OCI-LY1 (cell line): ENCODE data around the gene MMP12.

Experiments used
- H2AFZ ChIP-seq: fragments of 200-600 bp; sonication (generic), shearing (Covaris generic); 2 replicates; pipeline ENCODE4 v1.6.0; 2014; ENCODE audit warnings: antibody characterized with exemption, mild to moderate bottlenecking, low read length
- H3F3A ChIP-seq: fragments of 200-600 bp; sonication (generic), shearing (Covaris generic); 2 replicates; pipeline ENCODE4 v1.6.0; 2014; ENCODE audit warnings: mild to moderate bottlenecking, antibody characterized with exemption, low read length, moderate library complexity; ENCODE audit not compliant: insufficient read depth
- H3K27ac ChIP-seq: fragments of 200-600 bp; sonication (generic); 2 replicates; pipeline ENCODE4 v1.5.1; 2014; ENCODE audit warnings: low read length, mixed run types, mild to moderate bottlenecking, low read depth; ENCODE audit not compliant: poor library complexity, severe bottlenecking
- H3K27me3 ChIP-seq: fragments of 200-600 bp; sonication (generic); 2 replicates; pipeline ENCODE4 v1.6.0; 2014; ENCODE audit warnings: antibody characterized with exemption, mild to moderate bottlenecking, low read length, moderate library complexity; ENCODE audit not compliant: insufficient read depth
- H3K36me3 ChIP-seq: fragments of 200-600 bp; sonication (generic); 2 replicates; pipeline ENCODE4 v1.6.1; 2014; ENCODE audit warnings: mild to moderate bottlenecking, antibody characterized with exemption, low read length, moderate library complexity, mixed read lengths; ENCODE audit not compliant: insufficient read depth
- H3K4me1 ChIP-seq: fragments of 200-600 bp; sonication (generic); 2 replicates; pipeline ENCODE4 v1.5.1; 2014; ENCODE audit warnings: mild to moderate bottlenecking, low read length, moderate library complexity; ENCODE audit not compliant: insufficient read depth, severe bottlenecking
- H3K4me2 ChIP-seq: fragments of 200-600 bp; sonication (generic), shearing (Covaris generic); 2 replicates; pipeline ENCODE4 v1.6.1; 2014; ENCODE audit warnings: low read length
- H3K4me3 ChIP-seq: fragments of 200-600 bp; sonication (generic); 2 replicates; pipeline ENCODE4 v1.5.1; 2014; ENCODE audit warnings: low read length, low read depth, mild to moderate bottlenecking, mixed read lengths; ENCODE audit not compliant: poor library complexity, severe bottlenecking
- H3K79me2 ChIP-seq: fragments of 200-600 bp; shearing (Covaris generic); 2 replicates; pipeline ENCODE4 v1.6.1; 2016; ENCODE audit warnings: mixed run types, low read length, mixed read lengths; ENCODE audit not compliant: insufficient read depth
- H3K9ac ChIP-seq: fragments of 200-600 bp; sonication (generic), shearing (Covaris generic); 2 replicates; pipeline ENCODE4 v1.6.1; 2014; ENCODE audit warnings: mild to moderate bottlenecking, low read length, mixed read lengths
- H3K9me2 ChIP-seq: fragments of 200-600 bp; sonication (generic), shearing (Covaris generic); 2 replicates; pipeline ENCODE4 v1.6.1; 2014; ENCODE audit warnings: low read depth, mild to moderate bottlenecking, low read length, mixed read lengths
- H3K9me3 ChIP-seq: fragments of 200-600 bp; shearing (Covaris generic); 2 replicates; pipeline ENCODE4 v1.6.1; 2014; ENCODE audit warnings: low read length, mixed read lengths
- H4K20me1 ChIP-seq: fragments of 200-600 bp; sonication (generic), shearing (Covaris generic); 2 replicates; pipeline ENCODE4 v1.6.0; 2016; ENCODE audit warnings: mild to moderate bottlenecking, low read length; ENCODE audit not compliant: insufficient read depth
- EZH2 ChIP-seq: fragments of 200-600 bp; sonication (generic), shearing (Covaris generic); IDR thresholded peaks from 2 replicates; pipeline ENCODE4 v1.8.0; 2017; ENCODE audit warnings: borderline replicate concordance, mixed run types, mild to moderate bottlenecking, antibody characterized with exemption, low read length, moderate library complexity, mixed read lengths
- TF ChIP-seq, protein P1 (sequence below): fragments of 200-600 bp; sonication (generic), shearing (Covaris generic); IDR thresholded peaks from 2 replicates; pipeline ENCODE4 v1.5.1; 2017; ENCODE audit warnings: mild to moderate bottlenecking, antibody characterized with exemption, low read length, moderate library complexity, mixed read lengths

The MMP12 gene

DNA sequence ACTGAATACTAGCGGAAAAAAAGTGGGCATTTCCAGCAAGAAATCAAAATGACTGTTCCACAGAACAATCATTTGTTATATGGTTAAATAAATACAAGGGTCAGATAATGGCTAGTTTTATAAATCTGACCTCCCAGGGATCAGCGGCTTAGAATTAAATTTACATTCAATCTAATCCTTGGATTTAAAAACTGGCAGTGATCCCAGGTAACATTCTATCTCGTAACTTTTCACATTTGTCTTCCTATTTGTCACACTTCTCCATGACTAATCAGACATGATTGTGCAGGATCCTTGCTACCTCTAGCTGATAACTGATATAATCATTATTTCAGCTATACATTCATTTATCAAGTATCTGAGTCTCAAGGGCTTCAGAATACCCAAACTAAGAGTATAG is 28.5 kb downstream of the MMP12 start:
- TF ChIP-seq, protein P1, sequence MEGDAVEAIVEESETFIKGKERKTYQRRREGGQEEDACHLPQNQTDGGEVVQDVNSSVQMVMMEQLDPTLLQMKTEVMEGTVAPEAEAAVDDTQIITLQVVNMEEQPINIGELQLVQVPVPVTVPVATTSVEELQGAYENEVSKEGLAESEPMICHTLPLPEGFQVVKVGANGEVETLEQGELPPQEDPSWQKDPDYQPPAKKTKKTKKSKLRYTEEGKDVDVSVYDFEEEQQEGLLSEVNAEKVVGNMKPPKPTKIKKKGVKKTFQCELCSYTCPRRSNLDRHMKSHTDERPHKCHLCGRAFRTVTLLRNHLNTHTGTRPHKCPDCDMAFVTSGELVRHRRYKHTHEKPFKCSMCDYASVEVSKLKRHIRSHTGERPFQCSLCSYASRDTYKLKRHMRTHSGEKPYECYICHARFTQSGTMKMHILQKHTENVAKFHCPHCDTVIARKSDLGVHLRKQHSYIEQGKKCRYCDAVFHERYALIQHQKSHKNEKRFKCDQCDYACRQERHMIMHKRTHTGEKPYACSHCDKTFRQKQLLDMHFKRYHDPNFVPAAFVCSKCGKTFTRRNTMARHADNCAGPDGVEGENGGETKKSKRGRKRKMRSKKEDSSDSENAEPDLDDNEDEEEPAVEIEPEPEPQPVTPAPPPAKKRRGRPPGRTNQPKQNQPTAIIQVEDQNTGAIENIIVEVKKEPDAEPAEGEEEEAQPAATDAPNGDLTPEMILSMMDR, result no peak
- TF ChIP-seq EZH2, result no peak
- Histone ChIP-seq H3K9me3 (no peaks in the 10 kb centered on the region), H3K9ac (no peak overlapping the region), H3K4me3 (no peak overlapping the region), H3K79me2 (no peaks in the 10 kb centered on the region), H3K27me3 (no peaks in the 10 kb centered on the region), H4K20me1 (no peaks in the 10 kb centered on the region), H3K4me1 (no peaks in the 10 kb centered on the region), H2AFZ (no peak overlapping the region), H3F3A (no peaks in the 10 kb centered on the region), H3K4me2 (no peak overlapping the region), H3K27ac (no peak overlapping the region), H3K9me2 (no peaks in the 10 kb centered on the region), H3K36me3 (no peaks in the 10 kb centered on the region)

DNA sequence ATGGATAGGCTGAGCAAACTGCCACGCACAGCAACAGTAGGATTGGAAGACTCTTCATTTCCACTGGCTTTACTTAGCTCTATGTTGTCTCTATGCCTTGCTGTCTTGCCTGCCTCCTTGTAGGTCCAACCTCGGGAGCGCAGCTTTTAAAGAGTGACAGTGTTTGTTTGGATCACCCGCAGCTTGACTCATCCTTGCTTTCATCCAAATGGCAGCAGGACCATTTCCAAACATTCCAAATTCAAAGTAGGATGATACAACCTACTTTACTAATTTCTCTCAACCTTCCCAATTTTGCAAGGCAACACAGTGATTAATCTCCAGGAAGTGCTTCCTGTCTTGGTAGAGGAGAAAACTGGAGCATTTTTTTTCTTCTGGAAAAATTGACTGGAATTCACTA is 31.3 kb downstream of the MMP12 start, which contains the start of gene MMP3:
Gene MMP3, minus strand, starts transcription at position 121 of the 400 bp plus-strand sequence. Its CDS starts 63 bp downstream, at position 58.
- Histone ChIP-seq H3K9ac (no peak within 1 kb of the TSS), H3K9me2 (no peaks in the 10 kb centered on the region), H4K20me1 (no peaks in the 10 kb centered on the region), H3K27me3 (no peaks in the 10 kb centered on the region), H3K9me3 (no peaks in the 10 kb centered on the region), H3K36me3 (no peaks in the 10 kb centered on the region), H3K4me1 (no peaks in the 10 kb centered on the region), H3K4me2 (no peak within 1 kb of the TSS), H3K79me2 (no peaks in the 10 kb centered on the region), H3F3A (no peaks in the 10 kb centered on the region), H2AFZ (no peak within 1 kb of the TSS), H3K4me3 (no peak within 1 kb of the TSS), H3K27ac (no peak within 1 kb of the TSS)
- TF ChIP-seq EZH2, result no peak
- TF ChIP-seq, protein P1, result no peak

DNA sequence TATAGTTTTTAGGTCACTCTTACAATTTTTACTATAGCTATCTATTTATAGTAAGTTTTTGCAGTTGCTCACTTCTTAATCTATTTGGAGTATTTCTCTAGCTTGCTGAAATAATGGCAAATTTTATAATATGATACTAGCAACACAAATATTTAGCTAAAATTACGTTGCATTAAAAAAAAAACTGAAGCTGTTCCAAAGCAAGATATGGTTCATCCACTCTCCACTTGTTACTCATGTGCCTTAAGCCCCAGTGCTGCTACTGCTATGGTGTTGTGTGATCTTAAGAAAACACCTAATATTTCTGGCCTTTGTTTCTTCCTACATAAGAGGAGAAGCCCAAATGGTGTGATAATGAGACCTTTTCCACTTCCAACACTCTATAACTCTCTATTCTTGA is 31.9 kb downstream of the MMP12 start:
- no peak overlapping the region for H3K4me3 ChIP-seq
- no peaks in the 10 kb centered on the region for H3K79me2 ChIP-seq
- H3K27ac ChIP-seq, result no peak overlapping the region
- no peak overlapping the region for H3K9ac ChIP-seq
- no peaks in the 10 kb centered on the region for H3K4me1 ChIP-seq
- no peaks in the 10 kb centered on the region for H4K20me1 ChIP-seq
- no peak overlapping the region for H2AFZ ChIP-seq
- no peaks in the 10 kb centered on the region for H3K9me3 ChIP-seq
- no peaks in the 10 kb centered on the region for H3K9me2 ChIP-seq
- no peak overlapping the region for H3K4me2 ChIP-seq
- no peaks in the 10 kb centered on the region for H3K27me3 ChIP-seq
- H3F3A ChIP-seq, result no peaks in the 10 kb centered on the region
- H3K36me3 ChIP-seq, result no peaks in the 10 kb centered on the region
- TF ChIP-seq EZH2, result no peak
- TF ChIP-seq, protein P1, result no peak
